Measurements from ENCODE around the gene MARF1.
"Not testable (repeated sequence)": the region's sequence is repeated elsewhere in the genome, so short reads cannot be mapped to it uniquely, and the experiment has no call there.

DNA sequence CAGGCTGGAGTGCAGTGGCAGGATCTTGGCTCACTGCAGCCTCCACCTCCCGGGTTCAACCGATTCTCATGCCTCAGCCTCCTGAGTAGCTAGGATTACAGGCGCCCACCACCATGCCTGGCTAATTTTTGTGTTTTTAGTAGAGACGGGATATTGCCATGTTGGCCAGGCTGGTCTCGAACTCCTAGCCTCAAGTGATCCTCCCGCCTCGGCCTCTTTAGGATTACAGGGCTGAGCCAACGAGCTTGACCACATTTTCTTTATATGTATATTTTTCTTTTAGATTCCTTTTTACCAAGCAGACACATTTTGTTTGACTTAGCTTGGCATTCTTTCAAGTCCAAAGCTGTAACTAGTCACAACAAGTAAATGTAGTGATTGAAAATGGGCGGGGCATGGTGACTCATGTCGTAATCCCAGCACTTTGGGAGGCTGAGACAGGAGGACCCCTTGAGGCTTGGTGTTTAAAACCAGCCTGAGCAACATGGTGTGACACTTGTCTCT, 2.1 kb upstream of the MARF1 start:
- TF ChIP-seq POLR2A, CTCF (IDR thresholded peaks at IDR 0.05): not testable (repeated sequence)

Data from uterus (tissue), 2 donors.